H9 (cell line): ENCODE data around the gene PNPLA1. TPM values are rescaled to one million over a fixed set of nuclear protein-coding genes. Genes with fewer than 3 reads are reported as not detected.
A peak's percentile ranks its signal among the peaks of the same experiment; 100 is the strongest.

Experiments
- DNase-seq: peaks from one replicate; pipeline ENCODE4 v3.0.0-alpha.2; 2017
- H2AFZ ChIP-seq: one replicate; pipeline ENCODE4 v1.6.1; 2013; ENCODE audit warnings: mild to moderate bottlenecking, low read length, control low read depth, moderate library complexity
- H2AK5ac ChIP-seq: 2 replicates; pipeline ENCODE4 v1.6.1; 2013; ENCODE audit warnings: low read length, control low read depth, mixed read lengths; ENCODE audit not compliant: insufficient read length
- H2BK120ac ChIP-seq: one replicate; pipeline ENCODE4 v1.6.1; 2013; ENCODE audit warnings: low read depth, mild to moderate bottlenecking, low read length, control low read depth, inconsistent platforms; ENCODE audit not compliant: poor library complexity, severe bottlenecking
- H2BK12ac ChIP-seq: 2 replicates; pipeline ENCODE4 v1.6.1; 2013; ENCODE audit warnings: low read length, control low read depth, mixed read lengths, low read depth; ENCODE audit not compliant: insufficient read length
- H2BK15ac ChIP-seq: 2 replicates; pipeline ENCODE4 v1.6.1; 2013; ENCODE audit warnings: low read depth, low read length, control low read depth
- H2BK20ac ChIP-seq: one replicate; pipeline ENCODE4 v1.6.1; 2013; ENCODE audit warnings: low read depth, mild to moderate bottlenecking, low read length, control low read depth, inconsistent platforms; ENCODE audit not compliant: poor library complexity, severe bottlenecking
- H2BK5ac ChIP-seq: 2 replicates; pipeline ENCODE4 v1.6.1; 2013; ENCODE audit warnings: low read length, control low read depth, mixed read lengths; ENCODE audit not compliant: insufficient read length
- H3K14ac ChIP-seq: 2 replicates; pipeline ENCODE4 v1.6.1; 2013; ENCODE audit warnings: low read length, control low read depth; ENCODE audit not compliant: insufficient read depth
- H3K18ac ChIP-seq: 2 replicates; pipeline ENCODE4 v1.6.1; 2013; ENCODE audit warnings: low read depth, mild to moderate bottlenecking, mixed read lengths, low read length, control low read depth; ENCODE audit not compliant: insufficient read length
- H3K23ac ChIP-seq: 2 replicates; pipeline ENCODE4 v1.6.1; 2013; ENCODE audit warnings: low read length, control low read depth, mixed read lengths, low read depth; ENCODE audit not compliant: insufficient read length
- H3K23me2 ChIP-seq: 2 replicates; pipeline ENCODE4 v1.6.1; 2013; ENCODE audit warnings: low read depth, mild to moderate bottlenecking, mixed read lengths, low read length, control low read depth; ENCODE audit not compliant: insufficient read length, poor library complexity, severe bottlenecking
- H3K27ac ChIP-seq: 2 replicates; pipeline ENCODE4 v1.5.1; 2013; ENCODE audit warnings: low read length, control low read depth, mixed read lengths, low read depth; ENCODE audit not compliant: insufficient read length
- H3K27me3 ChIP-seq: 2 replicates; pipeline ENCODE4 v1.6.1; 2013; ENCODE audit warnings: low read length, control low read depth, inconsistent platforms; ENCODE audit not compliant: insufficient read depth
- H3K4ac ChIP-seq: 2 replicates; pipeline ENCODE4 v1.6.1; 2013; ENCODE audit warnings: low read depth, mild to moderate bottlenecking, control low read depth, inconsistent platforms, low read length, moderate library complexity
- H3K4me1 ChIP-seq: 2 replicates; pipeline ENCODE4 v1.6.1; 2013; ENCODE audit warnings: low read length, control low read depth, inconsistent platforms; ENCODE audit not compliant: insufficient read depth
- H3K4me2 ChIP-seq: 2 replicates; pipeline ENCODE4 v1.6.1; 2013; ENCODE audit warnings: low read length, control low read depth, mixed read lengths; ENCODE audit not compliant: insufficient read length, insufficient read depth
- H3K56ac ChIP-seq: 2 replicates; pipeline ENCODE4 v1.6.1; 2013; ENCODE audit warnings: low read depth, mild to moderate bottlenecking, mixed read lengths, low read length, control low read depth; ENCODE audit not compliant: insufficient read length
- H3K79me1 ChIP-seq: 2 replicates; pipeline ENCODE4 v1.6.1; 2013; ENCODE audit warnings: low read depth, mild to moderate bottlenecking, moderate library complexity, low read length, control low read depth, inconsistent platforms; ENCODE audit not compliant: insufficient read depth, poor library complexity, severe bottlenecking
- H3K79me2 ChIP-seq: 2 replicates; pipeline ENCODE4 v1.6.1; 2013; ENCODE audit warnings: low read length, control low read depth, inconsistent platforms; ENCODE audit not compliant: insufficient read depth
- H3K9ac ChIP-seq: 2 replicates; pipeline ENCODE4 v1.6.1; 2013; ENCODE audit warnings: low read length, control low read depth, mixed read lengths; ENCODE audit not compliant: insufficient read length; ENCODE audit errors: extremely low read depth
- H3K9me3 ChIP-seq: one replicate; pipeline ENCODE4 v1.6.1; 2013; ENCODE audit warnings: low read depth, low read length, inconsistent platforms; ENCODE audit not compliant: control insufficient read depth
- H3T11ph ChIP-seq: one replicate; pipeline ENCODE4 v1.6.1; 2013; ENCODE audit warnings: mild to moderate bottlenecking, low read length, control low read depth, inconsistent platforms
- H4K20me1 ChIP-seq: one replicate; pipeline ENCODE4 v1.6.1; 2013; ENCODE audit not compliant: control insufficient read depth, insufficient read length, insufficient read depth
- H4K5ac ChIP-seq: 2 replicates; pipeline ENCODE4 v1.6.1; 2013; ENCODE audit warnings: low read depth, mild to moderate bottlenecking, mixed read lengths, low read length, control low read depth; ENCODE audit not compliant: insufficient read length
- H4K8ac ChIP-seq: replicated peaks from 2 replicates; pipeline ENCODE4 v1.6.1; 2013; ENCODE audit warnings: low read length, control low read depth, mixed read lengths, low read depth; ENCODE audit not compliant: insufficient read length
- H4K91ac ChIP-seq: 2 replicates; pipeline ENCODE4 v1.6.1; 2013; ENCODE audit warnings: low read depth, mild to moderate bottlenecking, moderate library complexity, mixed read lengths, low read length, control low read depth; ENCODE audit not compliant: insufficient read length
- H3K27ac Mint-ChIP-seq, 3 experiments: 2 replicates in 2 of 3; 3 replicates in 1 of 3; pipeline ENCODE4 v1.8.0; 2020 to 2021; ENCODE audit warnings: mixed read lengths in 3 of 3, mild to moderate bottlenecking in 1 of 3, moderate library complexity in 1 of 3
- H3K27me3 Mint-ChIP-seq: 2 replicates; pipeline ENCODE4 v1.8.0; 2021; ENCODE audit warnings: low read depth, mild to moderate bottlenecking, moderate library complexity, mixed read lengths
- H3K36me3 Mint-ChIP-seq, 3 experiments: 2 replicates in 2 of 3; 3 replicates in 1 of 3; pipeline ENCODE4 v1.8.0; 2020 to 2021; ENCODE audit warnings: low read depth in 3 of 3, mixed read lengths in 3 of 3; ENCODE audit not compliant: insufficient read depth in 1 of 3
- H3K4me1 Mint-ChIP-seq, 2 experiments: 2 replicates each; pipeline ENCODE4 v1.8.0; 2020; ENCODE audit warnings: mixed read lengths in 2 of 2
- H3K4me3 Mint-ChIP-seq, 2 experiments: 2 replicates in 1 of 2; 3 replicates in 1 of 2; pipeline ENCODE4 v1.8.0; 2020 to 2021; ENCODE audit warnings: mild to moderate bottlenecking in 2 of 2, mixed read lengths in 2 of 2, moderate library complexity in 1 of 2
- H3K9me3 Mint-ChIP-seq, 2 experiments: 2 replicates in 1 of 2; 3 replicates in 1 of 2; pipeline ENCODE4 v1.8.0; 2020; ENCODE audit warnings: mild to moderate bottlenecking in 2 of 2, mixed read lengths in 2 of 2, moderate library complexity in 1 of 2
- CTCF ChIP-seq: fragments of 200-600 bp; sonication (generic); conservative IDR thresholded peaks from 3 replicates; pipeline ENCODE4 v1.8.0; 2021; ENCODE audit warnings: antibody characterized with exemption, mild to moderate bottlenecking
- WGBS: extraction: QIAGEN DNeasy Blood & Tissue Kit; methylation state at CpG from one replicate; pipeline ENCODE4 v1.1.7; 2013; ENCODE audit warnings: missing lambda C conversion rate, low lambda C conversion rate, mixed read lengths; ENCODE audit not compliant: insufficient read length; ENCODE audit errors: extremely low coverage; 5-methylcytosine and 5-hydroxymethylcytosine counted together
- total RNA-seq: library from RNA; stranded (reverse); gene quantifications from 2 replicates; pipeline ENCODE4 v1.2.1, GENCODE V29; 2021

Gene PNPLA1
- total RNA-seq, 1 experiment from 2014 or later: 0.09 TPM

- H3K27me3 Mint-ChIP-seq: no peaks in the 10 kb centered on the region; the same call in 1 of the 2 replicates
- H3K27ac Mint-ChIP-seq: peak overlapping the region; percentile 40 to 81 (median 78); a peak in 4 of 7 replicates
Measured at GRCh38 chr6:36245572-36246061, 24.2 kb upstream of the PNPLA1 start.

More at GRCh38 chr6:36245572-36246061, 24.2 kb upstream of the PNPLA1 start:
- no peaks in the 10 kb centered on the region for H4K20me1 ChIP-seq
- no peak overlapping the region for H3T11ph ChIP-seq
- DNase-seq: peak; percentile 85
- no peak overlapping the region for H2BK5ac ChIP-seq
- H3K4me2 ChIP-seq: no peak overlapping the region
- no peaks in the 10 kb centered on the region for H3K9me3 Mint-ChIP-seq
- no peaks in the 10 kb centered on the region for H3K79me2 ChIP-seq
- H3K4me1 Mint-ChIP-seq: peaks cover 48 to 66% of the 10 kb centered on the region in 2 experiments
- no peak overlapping the region for H3K27ac ChIP-seq
- no peak overlapping the region for H2BK12ac ChIP-seq
- no peak overlapping the region for H2AK5ac ChIP-seq
- WGBS: no CpG with 5 or more reads among the region's 8 CpGs
- H3K9ac ChIP-seq: no peak overlapping the region
- no peak overlapping the region for H2BK120ac ChIP-seq
- no peaks in the 10 kb centered on the region for H3K9me3 ChIP-seq
- no peak overlapping the region for H3K23ac ChIP-seq
- H3K18ac ChIP-seq: peak overlapping the region; percentile 37
- H3K23me2 ChIP-seq: no peaks in the 10 kb centered on the region
- H3K14ac ChIP-seq: peak overlapping the region; percentile 15; the same call in 1 of the 2 replicates
- H3K27me3 ChIP-seq: no peaks in the 10 kb centered on the region
- no peak overlapping the region for H2BK15ac ChIP-seq
- H4K5ac ChIP-seq: no peak overlapping the region
- no peak overlapping the region for H3K4me3 Mint-ChIP-seq
- H2AFZ ChIP-seq: no peak overlapping the region
- H3K4me1 ChIP-seq: peaks cover 12% of the 10 kb centered on the region; the same call in 1 of the 2 replicates
- no peak overlapping the region for H3K4ac ChIP-seq
- H3K79me1 ChIP-seq: no peaks in the 10 kb centered on the region
- no peak overlapping the region for H4K91ac ChIP-seq
- peak; percentile 60 for TF ChIP-seq CTCF
- no peak overlapping the region for H2BK20ac ChIP-seq
- no peak overlapping the region for H3K56ac ChIP-seq
- H3K36me3 Mint-ChIP-seq: no peaks in the 10 kb centered on the region; a peak in 1 of 7 replicates
- H4K8ac ChIP-seq: no peak overlapping the region
